ENCODE data around the gene THSD4.

The THSD4 gene

DNA sequence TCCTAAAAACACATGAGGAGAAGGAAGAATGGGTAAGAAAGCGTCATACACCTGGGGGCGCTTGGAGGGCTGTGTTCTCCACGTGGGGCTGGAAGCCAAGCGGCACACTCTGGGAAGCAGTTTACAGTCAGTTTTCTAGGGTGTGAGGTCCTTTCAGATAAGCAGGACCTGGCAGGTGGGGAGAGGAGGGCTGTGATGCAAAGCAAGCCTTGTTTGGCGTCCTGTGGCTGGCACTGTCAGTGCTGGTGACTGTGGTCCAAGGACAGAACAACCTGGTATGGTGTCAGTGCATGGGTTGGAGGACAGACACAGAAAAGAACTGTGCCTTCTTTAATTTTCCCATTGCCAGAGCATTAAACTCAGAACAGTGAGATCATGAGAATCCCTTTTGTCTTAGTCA lies 434.4 kb downstream of the THSD4 start:
- POLR2A ChIA-PET, result no interaction called here
- CTCF ChIA-PET, result no interaction called here
- no peak for DNase-seq (ENCODE audit: extremely low spot score)
- TF ChIP-seq, protein P1, sequence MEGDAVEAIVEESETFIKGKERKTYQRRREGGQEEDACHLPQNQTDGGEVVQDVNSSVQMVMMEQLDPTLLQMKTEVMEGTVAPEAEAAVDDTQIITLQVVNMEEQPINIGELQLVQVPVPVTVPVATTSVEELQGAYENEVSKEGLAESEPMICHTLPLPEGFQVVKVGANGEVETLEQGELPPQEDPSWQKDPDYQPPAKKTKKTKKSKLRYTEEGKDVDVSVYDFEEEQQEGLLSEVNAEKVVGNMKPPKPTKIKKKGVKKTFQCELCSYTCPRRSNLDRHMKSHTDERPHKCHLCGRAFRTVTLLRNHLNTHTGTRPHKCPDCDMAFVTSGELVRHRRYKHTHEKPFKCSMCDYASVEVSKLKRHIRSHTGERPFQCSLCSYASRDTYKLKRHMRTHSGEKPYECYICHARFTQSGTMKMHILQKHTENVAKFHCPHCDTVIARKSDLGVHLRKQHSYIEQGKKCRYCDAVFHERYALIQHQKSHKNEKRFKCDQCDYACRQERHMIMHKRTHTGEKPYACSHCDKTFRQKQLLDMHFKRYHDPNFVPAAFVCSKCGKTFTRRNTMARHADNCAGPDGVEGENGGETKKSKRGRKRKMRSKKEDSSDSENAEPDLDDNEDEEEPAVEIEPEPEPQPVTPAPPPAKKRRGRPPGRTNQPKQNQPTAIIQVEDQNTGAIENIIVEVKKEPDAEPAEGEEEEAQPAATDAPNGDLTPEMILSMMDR (IDR thresholded peaks at IDR 0.05; ENCODE audit: control extremely low read depth, extremely low read depth, low read depth, missing control alignments), result no peak

DNA sequence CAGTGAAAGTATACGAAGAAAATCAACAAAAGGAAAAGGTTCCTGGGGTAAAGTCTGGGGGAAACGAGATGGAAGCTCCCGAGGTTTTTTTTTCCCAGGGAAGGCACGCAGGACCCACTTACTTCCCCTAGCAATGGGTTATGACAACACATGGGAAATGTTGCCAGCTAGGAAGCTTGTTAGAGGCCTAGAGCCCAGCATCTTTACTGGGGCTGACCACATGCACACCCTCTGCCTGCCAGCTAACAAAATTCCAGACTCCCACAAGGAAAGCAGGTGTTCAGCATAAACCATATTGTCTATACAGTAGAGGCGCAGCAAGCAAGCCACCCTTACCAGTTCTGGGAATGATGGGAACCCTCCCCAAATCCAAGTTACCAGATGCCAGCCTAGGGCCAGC lies 436.3 kb downstream of the THSD4 start:
- CTCF ChIA-PET, result interaction anchor here (0.7 to 1.2 kb wide), 2 partner anchors 16 to 22 kb away, joined by 3 read pairs; no protein-coding TSS in a partner anchor
- TF ChIP-seq, protein P1 (IDR thresholded peaks at IDR 0.05; ENCODE audit: control extremely low read depth, extremely low read depth, low read depth, missing control alignments), result no peak
- POLR2A ChIA-PET, result no interaction called here
- no peak for DNase-seq (ENCODE audit: extremely low spot score)

DNA sequence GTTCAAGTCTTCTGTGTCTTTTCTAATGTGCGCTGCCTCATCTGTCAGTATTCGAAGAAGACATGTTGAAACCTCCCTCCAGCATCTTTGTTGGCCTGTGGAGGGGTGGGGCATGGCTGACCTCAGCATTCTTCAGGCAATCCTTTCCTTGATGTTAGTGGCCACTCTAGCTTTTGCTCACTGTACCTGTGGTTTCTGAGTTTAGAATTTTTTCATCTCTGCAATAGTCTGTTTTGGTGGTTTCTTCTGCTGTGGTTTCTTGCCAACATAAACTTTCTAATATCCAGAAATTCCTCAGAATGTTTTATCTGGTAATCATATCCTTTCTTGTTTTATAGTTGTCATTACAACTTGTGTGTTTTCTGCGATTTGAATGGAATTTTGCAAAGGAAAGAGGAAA lies 443.8 kb downstream of the THSD4 start:
- CTCF ChIA-PET, result no interaction called here
- DNase-seq (ENCODE audit: extremely low spot score), result no peak
- TF ChIP-seq, protein P1 (IDR thresholded peaks at IDR 0.05; ENCODE audit: control extremely low read depth, extremely low read depth, low read depth, missing control alignments), result no peak
- POLR2A ChIA-PET, result no interaction called here

DNA sequence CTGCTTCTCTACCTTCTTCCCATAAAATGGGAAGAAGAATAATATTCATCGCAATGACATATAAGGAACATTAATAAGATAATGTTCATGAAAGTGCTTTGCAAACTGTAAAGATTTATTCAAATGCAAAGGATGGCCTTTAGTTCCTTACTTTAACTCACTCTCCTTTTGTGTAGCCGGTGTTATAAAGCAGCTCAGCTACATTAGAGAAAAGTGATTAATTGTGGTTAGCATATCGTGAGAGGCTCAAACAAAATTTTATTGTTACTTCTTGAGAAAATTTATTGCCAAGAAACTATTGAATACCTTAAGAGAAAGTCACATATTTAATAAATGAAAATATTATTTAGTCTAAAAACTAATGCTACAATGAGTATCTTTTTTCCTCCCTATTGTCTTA lies 444.3 kb downstream of the THSD4 start:
- ChIA-PET POLR2A (no interaction called here), CTCF (no interaction called here)
- TF ChIP-seq, protein P1 (IDR thresholded peaks at IDR 0.05; ENCODE audit: control extremely low read depth, extremely low read depth, low read depth, missing control alignments), result no peak
- no peak for DNase-seq (ENCODE audit: extremely low spot score)

DNA sequence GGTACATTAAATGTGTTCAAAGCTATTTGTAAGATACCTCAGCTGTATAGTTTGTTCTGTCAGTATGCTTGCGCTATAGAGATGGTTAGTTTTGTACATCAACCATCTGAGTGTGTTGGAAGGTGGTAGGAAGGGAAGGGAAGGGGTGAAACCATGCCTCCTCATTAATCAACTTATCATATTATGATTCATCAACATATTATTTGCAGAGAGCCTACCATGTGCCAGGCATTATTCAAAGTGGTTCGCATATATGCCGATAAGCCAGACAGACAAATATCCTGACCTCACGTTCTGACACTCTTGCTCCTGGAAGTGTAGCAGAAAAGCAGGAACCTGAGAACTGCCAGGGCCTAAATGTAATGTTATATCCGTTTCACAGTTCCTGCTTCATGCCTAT lies 447.0 kb downstream of the THSD4 start:
- DNase-seq (ENCODE audit: extremely low spot score), result no peak
- POLR2A ChIA-PET, result no interaction called here
- TF ChIP-seq, protein P1 (IDR thresholded peaks at IDR 0.05; ENCODE audit: control extremely low read depth, extremely low read depth, low read depth, missing control alignments), result no peak
- CTCF ChIA-PET, result no interaction called here

DNA sequence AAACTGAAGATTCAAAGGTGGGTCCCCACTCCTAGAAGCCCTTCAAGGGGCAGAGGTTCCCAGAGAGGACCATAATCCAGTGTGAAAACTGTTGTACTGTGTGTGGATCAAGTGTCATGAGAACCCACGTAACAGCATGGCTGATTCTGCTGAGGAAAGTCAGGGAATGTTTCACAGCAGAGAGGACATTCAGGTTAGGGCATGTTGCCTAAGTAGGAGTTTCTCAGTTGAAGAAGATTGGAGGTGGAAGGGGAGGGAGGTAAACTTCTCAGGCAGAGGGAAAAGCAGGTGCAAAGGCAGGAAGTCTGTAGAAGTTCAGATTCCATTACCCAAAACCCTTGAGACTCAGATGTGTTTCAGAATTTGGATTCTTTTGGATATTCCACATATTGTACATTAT lies 448.9 kb downstream of the THSD4 start:
- POLR2A ChIA-PET, result no interaction called here
- TF ChIP-seq, protein P1 (IDR thresholded peaks at IDR 0.05; ENCODE audit: control extremely low read depth, extremely low read depth, low read depth, missing control alignments), result no peak
- CTCF ChIA-PET, result no interaction called here
- DNase-seq (ENCODE audit: extremely low spot score), result no peak

DNA sequence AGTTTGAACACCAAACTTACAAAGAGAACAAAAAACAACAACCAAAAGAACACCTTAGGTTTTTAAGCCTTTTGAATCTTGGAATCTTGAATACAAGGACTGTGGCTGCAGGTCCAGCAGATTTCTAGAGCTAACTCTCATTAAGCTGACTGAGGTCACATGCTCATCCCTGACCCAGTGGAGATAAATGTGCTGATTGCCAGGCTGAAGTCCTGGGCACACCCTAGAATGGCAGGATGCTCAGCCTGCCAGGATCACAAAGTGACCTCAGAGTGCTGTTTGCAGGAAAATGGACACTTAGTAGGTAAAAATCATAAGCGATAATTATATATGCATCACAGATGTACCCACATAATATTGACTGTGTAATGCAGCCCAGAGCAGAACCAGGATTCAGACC lies 449.7 kb downstream of the THSD4 start:
- CTCF ChIA-PET, result no interaction called here
- POLR2A ChIA-PET, result no interaction called here

More for the DNA sequence above, 449.7 kb downstream of the THSD4 start:
- TF ChIP-seq, protein P1 (IDR thresholded peaks at IDR 0.05; ENCODE audit: control extremely low read depth, extremely low read depth, low read depth, missing control alignments), result no peak
- no peak for DNase-seq (ENCODE audit: extremely low spot score)

Measured in GM10248 (cell line).